BLaER1 treated with 17β-estradiol and CSF1 and Interleukin-3, amounts not matched to agents 10 nM and 100 nM (cell line): ENCODE measurements around the gene NLE1.
A peak's percentile ranks its signal among the peaks of the same experiment; 100 is the strongest.
"Not testable (repeated sequence)": the region's sequence is repeated elsewhere in the genome, so short reads cannot be mapped to it uniquely, and the experiment has no call there.

Source experiments
- H3K27ac ChIP-seq, 11 experiments: shearing (Covaris generic); formaldehyde crosslinking; 2 replicates each; pipeline ENCODE4 v1.8.1; 2022
- H3K27me3 ChIP-seq, 11 experiments: shearing (Covaris generic); formaldehyde crosslinking; 2 replicates each; pipeline ENCODE4 v1.8.1; 2022
- H3K36me3 ChIP-seq, 11 experiments: shearing (Covaris generic); formaldehyde crosslinking; 2 replicates each; pipeline ENCODE4 v1.8.1; 2022
- H3K4me1 ChIP-seq, 10 experiments: shearing (Covaris generic); formaldehyde crosslinking; 2 replicates each; pipeline ENCODE4 v1.8.1; 2022
- H3K4me2 ChIP-seq, 11 experiments: shearing (Covaris generic); formaldehyde crosslinking; 2 replicates each; pipeline ENCODE4 v1.8.1; 2022
- H3K4me3 ChIP-seq, 10 experiments: shearing (Covaris generic); formaldehyde crosslinking; 2 replicates each; pipeline ENCODE4 v1.8.1; 2022
- H3K9ac ChIP-seq, 11 experiments: shearing (Covaris generic); formaldehyde crosslinking; 2 replicates each; pipeline ENCODE4 v1.8.1; 2022
- H3K9me3 ChIP-seq, 11 experiments: shearing (Covaris generic); formaldehyde crosslinking; replicated peaks in 1 of 11; 2 replicates each; pipeline ENCODE4 v1.8.1; 2022
- H4K20me1 ChIP-seq, 11 experiments: shearing (Covaris generic); formaldehyde crosslinking; 2 replicates each; pipeline ENCODE4 v1.8.1; 2022
- Cebpa-rat ChIP-seq, 11 experiments: shearing (Covaris generic); IDR thresholded peaks; 2 replicates each; pipeline ENCODE4 v1.8.1; 2022

NLE1 gene

GRCh38 chr17:35119370-35120165 lies 22.5 kb downstream of the NLE1 start, which contains the start of gene RAD51D:
Gene RAD51D (minus strand): TSS chr17:35119860. CDS start chr17:35119613, 247 bp downstream.
- H3K4me2 ChIP-seq = peak within 1 kb of the TSS; percentile 83 to 98 (median 92)
- peak within 1 kb of the TSS; percentile 73 to 88 (median 79) for H3K4me3 ChIP-seq
- H3K9me3 ChIP-seq = no peaks in the 10 kb centered on the region
- H3K27ac ChIP-seq = peak within 1 kb of the TSS; percentile 77 to 89 (median 83)
- no peaks in the 10 kb centered on the region for H3K27me3 ChIP-seq
- H3K36me3 ChIP-seq = peaks cover 0 to 27% (median 9%) of the 10 kb centered on the region in 11 experiments; a peak in 12 of 22 replicates
- H3K9ac ChIP-seq = peak within 1 kb of the TSS; percentile 81 to 90 (median 86)
- H3K4me1 ChIP-seq = peaks cover 12 to 48% (median 30%) of the 10 kb centered on the region in 10 experiments
- TF ChIP-seq Cebpa-rat (IDR thresholded peaks at IDR 0.05) = no peak
- H4K20me1 ChIP-seq = no peaks in the 10 kb centered on the region

GRCh38 chr17:35117984-35118383 lies 24.1 kb downstream of the NLE1 start:
- H3K4me3 ChIP-seq = peak overlapping the region in 7 of 10 experiments; percentile 73 to 88 (median 78); a peak in 9 of 20 replicates
- H3K4me1 ChIP-seq = peaks cover 12 to 48% (median 30%) of the 10 kb centered on the region in 10 experiments
- H3K27ac ChIP-seq = peak overlapping the region in 7 of 11 experiments; percentile 82 to 89 (median 86); a peak in 9 of 22 replicates
- no peaks in the 10 kb centered on the region for H4K20me1 ChIP-seq
- H3K27me3 ChIP-seq = no peaks in the 10 kb centered on the region
- peak overlapping the region; percentile 83 to 98 (median 92) for H3K4me2 ChIP-seq
- no peak for TF ChIP-seq Cebpa-rat (IDR thresholded peaks at IDR 0.05)
- peak overlapping the region in 9 of 11 experiments; percentile 81 to 90 (median 85); a peak in 15 of 22 replicates for H3K9ac ChIP-seq
- H3K36me3 ChIP-seq = peaks cover 0 to 40% (median 15%) of the 10 kb centered on the region in 11 experiments; a peak in 13 of 22 replicates
- no peaks in the 10 kb centered on the region for H3K9me3 ChIP-seq

- no peaks in the 10 kb centered on the region for H3K27me3 ChIP-seq
- no peaks in the 10 kb centered on the region for H4K20me1 ChIP-seq
- TF ChIP-seq Cebpa-rat (IDR thresholded peaks at IDR 0.05) = no peak
- H3K9me3 ChIP-seq = no peaks in the 10 kb centered on the region
- H3K4me1 ChIP-seq = peaks cover 12 to 44% (median 30%) of the 10 kb centered on the region in 10 experiments
- H3K27ac ChIP-seq = peak overlapping the region in 1 of 11 experiments; percentile 35; a peak in 2 of 22 replicates
- H3K4me3 ChIP-seq = no peak overlapping the region
- H3K9ac ChIP-seq = no peak overlapping the region
- peaks cover 0 to 44% (median 18%) of the 10 kb centered on the region in 11 experiments; a peak in 14 of 22 replicates for H3K36me3 ChIP-seq
- H3K4me2 ChIP-seq = peak overlapping the region in 3 of 11 experiments; percentile 6 to 96 (median 96); a peak in 4 of 22 replicates
These were observed 25.3 kb downstream of the NLE1 start for GRCh38 chr17:35116845-35117244.

- H3K4me3 ChIP-seq, H3K9ac ChIP-seq, H3K9me3 ChIP-seq, H3K4me2 ChIP-seq, H4K20me1 ChIP-seq, H3K27ac ChIP-seq, H3K27me3 ChIP-seq: not testable (repeated sequence)
- peaks cover 0 to 23% (median 12%) of the 10 kb centered on the region in 10 experiments; a peak in 15 of 20 replicates for H3K4me1 ChIP-seq
- peaks cover 10 to 53% (median 33%) of the 10 kb centered on the region in 11 experiments for H3K36me3 ChIP-seq
These were observed 31.3 kb downstream of the NLE1 start for GRCh38 chr17:35110791-35111190.

- Histone ChIP-seq H4K20me1 (peaks cover 0 to 3% (median 0%) of the 10 kb centered on the region in 11 experiments; a peak in 1 of 22 replicates), H3K27me3 (no peaks in the 10 kb centered on the region), H3K4me2 (no peak overlapping the region), H3K9me3 (peaks cover 0 to 6% (median 0%) of the 10 kb centered on the region in 11 experiments; a peak in 1 of 22 replicates), H3K27ac (no peak overlapping the region), H3K4me3 (no peak overlapping the region), H3K9ac (no peak overlapping the region), H3K4me1 (peaks cover 0 to 31% (median 15%) of the 10 kb centered on the region in 10 experiments; a peak in 15 of 20 replicates), H3K36me3 (peaks cover 43 to 79% (median 69%) of the 10 kb centered on the region in 11 experiments)
- no peak for TF ChIP-seq Cebpa-rat (IDR thresholded peaks at IDR 0.05)
These were observed 37.2 kb downstream of the NLE1 start for GRCh38 chr17:35104844-35105450.

GRCh38 chr17:35103271-35103670 lies 38.8 kb downstream of the NLE1 start:
- Histone ChIP-seq H3K4me3 (no peak overlapping the region), H4K20me1 (peaks cover 0 to 3% (median 0%) of the 10 kb centered on the region in 11 experiments; a peak in 1 of 22 replicates), H3K4me2 (no peak overlapping the region), H3K9me3 (peaks cover 0 to 6% (median 0%) of the 10 kb centered on the region in 11 experiments; a peak in 1 of 22 replicates), H3K4me1 (peaks cover 0 to 43% (median 17%) of the 10 kb centered on the region in 10 experiments; a peak in 16 of 20 replicates), H3K27me3 (no peaks in the 10 kb centered on the region), H3K9ac (no peak overlapping the region), H3K36me3 (peaks cover 52 to 96% (median 85%) of the 10 kb centered on the region in 11 experiments), H3K27ac (no peak overlapping the region)
- no peak for TF ChIP-seq Cebpa-rat (IDR thresholded peaks at IDR 0.05)

GRCh38 chr17:35101725-35102124 lies 40.4 kb downstream of the NLE1 start:
- H4K20me1 ChIP-seq = 0 out of 22 replicates have a peak, but pooled peaks cover 0 to 3% (median 0%) of the 10 kb centered on the region in 11 experiments
- H3K36me3 ChIP-seq = peaks cover 51 to 92% (median 83%) of the 10 kb centered on the region in 11 experiments
- peaks cover 0 to 6% (median 0%) of the 10 kb centered on the region in 11 experiments; a peak in 1 of 22 replicates for H3K9me3 ChIP-seq
- H3K27me3 ChIP-seq = no peaks in the 10 kb centered on the region
- H3K4me2 ChIP-seq = no peak overlapping the region
- peaks cover 0 to 37% (median 12%) of the 10 kb centered on the region in 10 experiments; a peak in 13 of 20 replicates for H3K4me1 ChIP-seq
- H3K4me3 ChIP-seq = no peak overlapping the region
- no peak overlapping the region; a peak in 1 of 22 replicates for H3K9ac ChIP-seq
- H3K27ac ChIP-seq = no peak overlapping the region
- no peak for TF ChIP-seq Cebpa-rat (IDR thresholded peaks at IDR 0.05)

- Histone ChIP-seq H3K27ac (peak overlapping the region in 2 of 11 experiments; percentile 22 to 49; a peak in 3 of 22 replicates), H3K4me3 (no peak overlapping the region), H3K27me3 (no peaks in the 10 kb centered on the region), H3K4me1 (peaks cover 0 to 42% (median 12%) of the 10 kb centered on the region in 10 experiments; a peak in 13 of 20 replicates), H3K36me3 (peaks cover 44 to 92% (median 78%) of the 10 kb centered on the region in 11 experiments), H3K9ac (no peak overlapping the region), H3K4me2 (peak overlapping the region in 3 of 11 experiments; percentile 18 to 54 (median 49); a peak in 6 of 22 replicates), H4K20me1 (0 out of 22 replicates have a peak, but pooled peaks cover 0 to 3% (median 0%) of the 10 kb centered on the region in 11 experiments), H3K9me3 (peaks cover 0 to 4% (median 0%) of the 10 kb centered on the region in 11 experiments; a peak in 1 of 22 replicates)
- TF ChIP-seq Cebpa-rat (IDR thresholded peaks at IDR 0.05) = no peak
These were observed 41.1 kb downstream of the NLE1 start for GRCh38 chr17:35101036-35101435.
